Aorta (tissue), 5 donors: ENCODE data around the gene FYN. TPM values are rescaled to one million over a fixed set of nuclear protein-coding genes. Genes with fewer than 3 reads are reported as not detected.

Source experiments
- ATAC-seq: fragments of 200-7000 bp; cut with Tn5 transposase; one replicate; pipeline ENCODE4 v1.9.1; 2022; ENCODE audit warnings: moderate library complexity; ENCODE audit not compliant: low FRiP score
- DNase-seq, 2 donors: peaks; one replicate each; pipeline ENCODE4 v3.0.0-alpha.2; 2020
- H3K27ac ChIP-seq, 2 donors: one replicate each; pipeline ENCODE4 v1.5.1; 2013; ENCODE audit warnings: low read length in 2 of 2, mild to moderate bottlenecking in 2 of 2, moderate library complexity in 2 of 2, control low read depth in 1 of 2, inconsistent platforms in 1 of 2, low read depth in 1 of 2
- H3K27me3 ChIP-seq, 2 donors: one replicate each; pipeline ENCODE4 v1.6.1; 2013; ENCODE audit warnings: control low read depth in 1 of 2, low read length in 1 of 2, mild to moderate bottlenecking in 1 of 2, moderate library complexity in 1 of 2; ENCODE audit not compliant: insufficient read depth in 2 of 2, control insufficient read depth in 1 of 2
- H3K36me3 ChIP-seq, 2 donors: one replicate each; pipeline ENCODE4 v1.6.1; 2013; ENCODE audit warnings: control low read depth in 1 of 2, low read length in 1 of 2, mild to moderate bottlenecking in 1 of 2; ENCODE audit not compliant: insufficient read depth in 2 of 2, control insufficient read depth in 1 of 2
- H3K4me1 ChIP-seq, 2 donors: one replicate each; pipeline ENCODE4 v1.6.1; 2013; ENCODE audit warnings: low read length in 2 of 2, control low read depth in 1 of 2, mild to moderate bottlenecking in 1 of 2, moderate library complexity in 1 of 2; ENCODE audit not compliant: insufficient read depth in 2 of 2, control insufficient read depth in 1 of 2
- H3K4me3 ChIP-seq, 2 donors: one replicate each; pipeline ENCODE4 v1.5.1; 2013; ENCODE audit warnings: low read length in 2 of 2, control low read depth in 1 of 2, mild to moderate bottlenecking in 1 of 2
- H3K9me3 ChIP-seq: one replicate; pipeline ENCODE4 v1.6.1; 2013; ENCODE audit warnings: mild to moderate bottlenecking, low read length; ENCODE audit not compliant: control insufficient read depth
- WGBS, 2 donors: extraction: QIAGEN DNeasy Blood & Tissue Kit; methylation state at CpG; one replicate each; pipeline ENCODE4 v1.1.7; 2013; 5-methylcytosine and 5-hydroxymethylcytosine counted together
- intact Hi-C, 2 donors: fragments of 100-400 bp; cut with DNase I; formaldehyde crosslinking; loops; one replicate each; pipeline versions ENCODE4 v1.14.2 to v1.15.0; 2022
- polyA plus RNA-seq, 2 donors: library from polyadenylated mRNA; stranded (reverse); fragments of 200-250 nt; gene quantifications; one replicate each; pipeline ENCODE4 v1.2.3, GENCODE V29; 2013
- total RNA-seq, 2 donors: library from RNA; stranded (reverse); fragmentation: NEBNext Ultra II Directional; extraction: Animal tissue kit (Norgen Biotek cat#: 25700); gene quantifications; one replicate each; pipeline ENCODE4 v1.2.1, GENCODE V29; 2021
- donor health status: healthy with polysubstance abuse.
- donor health status: Bipolar disorder and iron deficiency.
- donor health status: DM: no; HTN: no; CAD: no.
- donor health status: DM: no; HTN: no; CAD: no.
- donor health status: DM: yes; HTN: yes; CAD: no.

The FYN gene
- total and polyA plus RNA-seq, 4 donors: 31.7 to 162 (median 66.3) TPM

DNA sequence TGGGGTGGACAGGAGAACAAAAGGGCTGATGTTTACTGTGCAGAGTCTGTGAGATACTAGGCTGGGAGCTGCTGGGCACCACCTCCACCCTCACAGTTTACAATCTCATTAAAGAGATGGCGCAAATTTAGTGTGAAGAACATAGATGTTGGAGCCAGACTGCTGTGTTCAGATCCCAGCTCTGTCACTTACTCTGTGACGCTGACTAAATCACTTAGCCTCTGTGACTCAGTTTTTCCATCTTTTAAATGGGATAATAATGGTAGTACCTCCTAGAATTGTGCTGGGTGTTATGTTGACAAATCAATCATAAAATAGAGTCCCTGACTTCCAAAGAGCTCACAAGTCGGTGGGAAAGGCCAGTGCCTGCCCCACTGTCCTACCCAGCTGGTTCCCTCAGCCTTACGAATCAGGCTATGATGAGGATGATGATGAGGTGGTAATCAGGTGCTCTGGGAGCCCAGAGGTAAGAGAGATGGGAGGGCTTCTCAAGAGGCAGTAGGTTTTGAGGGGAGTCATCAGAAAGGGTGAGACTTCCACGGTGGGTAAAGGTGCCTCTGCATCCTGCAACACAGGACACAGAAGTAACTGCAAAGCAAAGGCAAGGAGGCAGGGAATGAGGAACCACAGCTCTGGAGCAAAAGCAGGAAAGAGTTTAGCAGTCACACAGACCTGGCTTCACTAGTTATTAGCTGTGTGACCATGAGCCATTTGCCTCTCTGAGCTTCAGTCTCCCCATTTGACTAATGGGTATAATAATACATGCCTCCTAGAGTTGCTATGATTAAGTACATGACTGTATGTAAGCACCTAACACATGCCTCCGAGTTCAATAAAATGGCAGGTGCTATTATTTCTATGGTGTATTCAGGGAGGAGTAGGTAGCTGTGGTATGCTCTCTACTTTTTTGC lies 8.9 kb downstream of the FYN start:
- ATAC-seq (no peak), DNase-seq (no peak)
- Histone ChIP-seq H3K27me3 (no peaks in the 10 kb centered on the region), H3K36me3 (no peaks in the 10 kb centered on the region), H3K9me3 (no peaks in the 10 kb centered on the region), H3K4me1 (no peaks in the 10 kb centered on the region), H3K4me3 (no peak overlapping the region), H3K27ac (no peak overlapping the region)
- 85 to 98% methylated on average over 6 of the region's 6 CpGs for WGBS, 2 donors
- intact Hi-C loops: no loop called here

DNA sequence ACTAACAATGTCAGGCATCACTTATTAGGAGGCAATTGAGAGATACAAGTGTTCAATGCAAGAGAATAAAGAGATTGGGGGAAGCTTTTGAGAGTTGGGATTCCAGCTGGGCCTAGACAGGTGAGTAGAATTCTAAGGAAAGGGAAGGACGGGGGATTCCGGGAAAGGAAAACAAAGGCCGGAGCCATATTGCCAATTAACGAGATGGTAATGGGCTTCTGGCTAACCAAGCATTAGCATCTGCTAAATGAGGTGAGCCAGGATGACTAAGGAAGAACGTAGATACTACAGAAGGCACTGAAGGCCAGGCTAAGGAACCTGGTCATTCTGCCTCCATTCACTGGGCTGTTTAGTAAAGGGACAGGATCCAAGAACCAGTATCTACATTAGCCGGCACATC lies 10.5 kb downstream of the FYN start:
- Histone ChIP-seq H3K27ac (peak overlapping the region in 1 of 2 donors; percentile 6), H3K9me3 (no peaks in the 10 kb centered on the region), H3K4me3 (no peak overlapping the region), H3K36me3 (no peaks in the 10 kb centered on the region), H3K4me1 (no peaks in the 10 kb centered on the region), H3K27me3 (no peaks in the 10 kb centered on the region)
- WGBS, 2 donors: 98% methylated on average over 6 of the region's 6 CpGs
- no peak for DNase-seq
- intact Hi-C loops: no loop called here
- no peak for ATAC-seq

DNA sequence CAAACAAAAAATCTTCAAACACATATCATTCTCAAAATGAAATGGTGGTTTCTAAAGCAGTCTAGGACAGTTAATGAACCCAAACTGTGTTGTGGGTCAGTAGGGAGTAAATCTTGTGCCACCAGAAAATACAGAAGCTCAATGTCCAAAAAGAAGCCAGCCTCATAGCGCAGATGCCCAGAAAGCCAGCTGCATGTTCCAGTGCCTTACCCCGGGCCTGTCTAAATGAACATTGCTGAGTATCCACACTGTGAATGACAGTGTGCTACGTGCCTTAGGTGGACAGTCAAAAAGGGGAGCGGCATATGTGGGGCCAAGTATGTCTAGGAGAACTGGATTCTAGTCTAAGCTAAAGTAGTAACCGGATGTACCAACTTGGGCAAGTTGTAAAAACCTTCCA lies 10.9 kb downstream of the FYN start:
- no peak overlapping the region for H3K27ac ChIP-seq
- 97% methylated on average over 5 of the region's 5 CpGs for WGBS, 2 donors
- H3K36me3 ChIP-seq: no peaks in the 10 kb centered on the region
- no peaks in the 10 kb centered on the region for H3K9me3 ChIP-seq
- intact Hi-C loops: no loop called here
- H3K4me3 ChIP-seq: no peak overlapping the region
- DNase-seq: no peak
- no peaks in the 10 kb centered on the region for H3K4me1 ChIP-seq
- no peaks in the 10 kb centered on the region for H3K27me3 ChIP-seq
- no peak for ATAC-seq

DNA sequence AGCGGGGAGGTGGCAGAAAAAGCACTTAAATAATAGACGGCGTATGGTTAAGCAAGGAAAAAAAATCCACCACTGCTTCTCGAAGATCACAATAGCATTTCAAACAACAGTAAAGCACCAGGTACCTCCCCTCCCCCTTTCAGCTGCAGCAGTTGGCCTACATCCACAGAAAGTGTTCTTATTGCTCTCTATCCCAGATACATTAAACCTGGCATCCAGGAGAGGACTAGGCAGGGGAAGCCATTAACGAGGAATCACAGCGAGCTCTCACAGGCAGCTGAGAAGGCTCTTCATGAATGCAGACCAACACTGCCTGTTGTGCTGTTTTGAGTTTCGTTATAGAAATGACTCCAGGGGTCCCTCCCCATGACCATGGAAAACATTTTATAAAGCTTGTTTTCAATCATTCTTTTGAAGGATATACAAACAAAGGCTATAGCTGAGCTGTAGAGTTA lies 11.8 kb downstream of the FYN start:
- H3K4me1 ChIP-seq: no peaks in the 10 kb centered on the region
- no peak for ATAC-seq
- 90 to 93% methylated on average over 7 of the region's 7 CpGs for WGBS, 2 donors
- H3K9me3 ChIP-seq: no peaks in the 10 kb centered on the region
- H3K36me3 ChIP-seq: no peaks in the 10 kb centered on the region
- no peaks in the 10 kb centered on the region for H3K27me3 ChIP-seq
- H3K27ac ChIP-seq: no peak overlapping the region
- intact Hi-C loops: no loop called here
- no peak for DNase-seq
- no peak overlapping the region for H3K4me3 ChIP-seq

DNA sequence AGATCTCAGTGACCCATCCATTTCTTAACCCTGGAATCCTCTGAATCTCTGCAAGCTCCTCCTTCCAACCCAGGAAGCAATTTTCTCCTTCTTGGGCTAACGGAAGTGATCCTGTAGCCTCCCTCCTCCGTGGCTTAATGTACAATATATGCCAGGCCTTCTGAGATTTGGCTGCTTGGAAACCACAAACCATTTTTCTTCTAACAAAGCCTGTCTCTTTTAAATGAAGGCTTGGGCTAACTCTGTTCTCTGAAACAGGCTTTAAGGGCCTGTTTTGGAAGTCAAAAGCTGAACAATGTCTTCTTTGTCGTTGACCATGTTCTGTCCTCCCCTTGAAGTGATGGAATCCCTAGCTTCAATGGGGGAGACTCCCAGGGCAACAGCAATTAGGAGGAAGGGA lies 14.9 kb downstream of the FYN start:
- intact Hi-C loops: no loop called here
- no peaks in the 10 kb centered on the region for H3K4me1 ChIP-seq
- no peak for DNase-seq
- H3K9me3 ChIP-seq: no peaks in the 10 kb centered on the region
- no peaks in the 10 kb centered on the region for H3K27me3 ChIP-seq
- no peaks in the 10 kb centered on the region for H3K36me3 ChIP-seq
- no peak overlapping the region for H3K4me3 ChIP-seq
- 70 to 82% methylated on average over 3 of the region's 3 CpGs for WGBS, 2 donors
- H3K27ac ChIP-seq: no peak overlapping the region
- ATAC-seq: no peak

DNA sequence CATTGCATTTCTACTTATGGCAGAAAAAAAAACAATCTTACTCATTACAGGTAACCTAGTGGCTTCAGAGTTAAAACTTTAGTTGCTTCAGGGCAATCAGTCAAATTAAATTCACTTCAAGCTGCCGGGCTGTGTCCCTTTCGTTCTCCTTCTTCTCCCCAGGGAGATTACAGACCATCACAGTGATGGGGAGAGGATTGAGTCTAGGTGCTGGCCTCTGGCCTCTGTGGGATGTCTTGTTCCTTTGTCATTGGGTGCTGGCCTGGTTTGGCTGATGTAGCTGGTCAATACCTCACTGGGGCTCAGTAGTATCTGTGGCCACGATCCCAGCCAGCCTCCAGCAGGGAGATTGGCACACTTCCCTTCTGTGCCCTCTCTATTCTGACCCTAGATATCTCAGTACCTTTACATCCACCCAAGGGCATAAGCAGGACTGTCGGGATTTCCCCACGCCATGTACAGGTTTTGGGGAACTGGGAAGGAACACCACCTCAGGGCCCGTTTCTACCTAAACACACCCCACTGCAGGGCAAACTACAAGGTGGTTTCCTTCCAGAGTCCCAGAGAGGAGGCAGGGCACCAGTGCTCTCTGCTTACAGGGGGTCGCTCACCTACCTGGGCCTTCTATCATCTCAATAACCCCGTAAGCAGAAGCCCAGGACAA lies 15.4 kb downstream of the FYN start:
- intact Hi-C loops: no loop called here
- 77 to 84% methylated on average over 8 of the region's 8 CpGs for WGBS, 2 donors
- H3K4me1 ChIP-seq: no peaks in the 10 kb centered on the region
- no peak overlapping the region for H3K4me3 ChIP-seq
- H3K27ac ChIP-seq: no peak overlapping the region
- ATAC-seq (peak; percentile 10), DNase-seq (no peak)
- no peaks in the 10 kb centered on the region for H3K9me3 ChIP-seq
- peaks cover 0 to 1% of the 10 kb centered on the region in 2 donors for H3K36me3 ChIP-seq
- no peaks in the 10 kb centered on the region for H3K27me3 ChIP-seq

DNA sequence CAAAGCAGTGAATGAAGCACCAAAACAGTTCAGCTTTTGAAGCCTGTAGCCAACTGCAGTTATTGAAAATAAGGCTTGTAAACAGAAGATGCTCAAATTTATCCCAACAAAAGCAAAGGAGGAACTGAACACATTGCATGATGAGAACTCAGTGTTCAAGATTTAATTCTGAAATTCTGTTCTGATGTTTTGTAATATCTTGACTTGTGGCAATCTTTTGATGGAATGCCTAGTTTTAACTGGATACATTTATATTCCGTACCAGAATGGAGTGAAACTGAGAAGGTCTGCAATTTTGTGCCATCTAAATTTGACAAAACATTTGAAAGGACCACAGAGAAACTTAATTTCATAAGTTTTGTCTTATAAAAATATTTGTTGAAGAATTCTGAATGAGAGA lies 17.5 kb downstream of the FYN start:
- DNase-seq (no peak), ATAC-seq (no peak)
- no peaks in the 10 kb centered on the region for H3K27me3 ChIP-seq
- H3K4me3 ChIP-seq: no peak overlapping the region
- H3K27ac ChIP-seq: no peak overlapping the region
- intact Hi-C loops: no loop called here
- WGBS, 2 donors: 84 to 90% methylated on average over 1 of the region's 1 CpG
- H3K9me3 ChIP-seq: no peaks in the 10 kb centered on the region
- no peaks in the 10 kb centered on the region for H3K4me1 ChIP-seq
- peaks cover 0 to 2% of the 10 kb centered on the region in 2 donors for H3K36me3 ChIP-seq

DNA sequence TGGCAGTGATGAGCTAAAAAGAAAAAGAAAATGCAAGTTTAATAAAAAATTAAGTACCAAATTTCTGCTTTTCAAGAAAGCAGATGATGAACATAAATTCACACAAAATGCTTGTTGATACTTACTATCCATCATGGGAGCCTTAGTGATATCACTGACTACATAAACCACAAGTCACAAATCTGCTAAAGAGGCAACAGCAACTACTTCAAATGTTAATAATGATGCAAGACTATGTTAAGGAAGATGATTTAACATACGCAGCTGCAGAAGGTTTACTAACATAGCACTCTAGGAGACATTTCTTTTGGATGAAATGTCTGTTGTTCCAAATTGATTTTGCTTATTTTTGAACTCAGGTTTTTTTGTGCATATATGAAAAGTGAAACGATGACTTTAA lies 18.6 kb downstream of the FYN start:
- intact Hi-C loops: no loop called here
- no peak overlapping the region for H3K27ac ChIP-seq
- DNase-seq (no peak), ATAC-seq (no peak)
- H3K27me3 ChIP-seq: no peaks in the 10 kb centered on the region
- H3K4me1 ChIP-seq: no peaks in the 10 kb centered on the region
- H3K4me3 ChIP-seq: no peak overlapping the region
- H3K9me3 ChIP-seq: no peaks in the 10 kb centered on the region
- peaks cover 0 to 2% of the 10 kb centered on the region in 2 donors for H3K36me3 ChIP-seq
- 90% methylated on average over 2 of the region's 2 CpGs for WGBS, 2 donors

DNA sequence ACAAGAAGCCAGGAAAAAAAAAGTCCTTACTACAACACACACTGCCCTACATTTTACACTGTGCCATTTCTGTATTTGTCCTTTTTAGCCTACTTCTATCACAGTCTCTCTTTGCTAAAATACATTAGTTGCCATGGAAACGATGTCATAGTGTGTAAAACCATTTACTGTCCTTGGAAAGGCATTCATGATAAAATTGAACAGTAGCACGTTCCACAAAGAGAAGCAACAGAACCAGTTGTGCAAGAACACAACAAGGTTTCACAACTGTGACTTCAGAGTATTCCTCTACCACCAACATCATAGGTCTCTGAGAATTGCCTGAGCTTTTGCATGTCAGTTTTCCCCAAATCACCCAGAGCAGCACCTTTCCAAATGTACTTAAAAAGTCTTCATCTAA lies 20.5 kb downstream of the FYN start:
- ATAC-seq (peak; percentile 39), DNase-seq (no peak)
- Histone ChIP-seq H3K4me1 (no peaks in the 10 kb centered on the region), H3K4me3 (no peak overlapping the region), H3K27ac (no peak overlapping the region), H3K27me3 (no peaks in the 10 kb centered on the region), H3K9me3 (no peaks in the 10 kb centered on the region), H3K36me3 (peaks cover 0 to 2% of the 10 kb centered on the region in 2 donors)
- WGBS, 2 donors: 65 to 69% methylated on average over 2 of the region's 2 CpGs
- intact Hi-C loops: no loop called here
